Hematopoietic multipotent progenitor cell (in vitro differentiated cells): ENCODE data around the gene PTPRM. TPM values are rescaled to one million over a fixed set of nuclear protein-coding genes. Genes with fewer than 3 reads are reported as not detected.
"Not testable (repeated sequence)": the region's sequence is repeated elsewhere in the genome, so short reads cannot be mapped to it uniquely, and the experiment has no call there.

ENCODE experiments used
- DNase-seq, 3 donors: peaks; one replicate each; pipeline ENCODE4 v3.0.0-alpha.2; 2011 to 2015; ENCODE audit warnings: low read depth in 2 of 3, low spot score in 2 of 3
- total RNA-seq: library from RNA; depleted of rRNA; stranded (reverse); fragments of >200 nt; gene quantifications from one replicate; pipeline ENCODE4 v1.2.3, GENCODE V29; 2012

PTPRM gene
- total RNA-seq, 1 donor: 18.0 TPM

GRCh38 chr18:7721532-7721931 lies 154.4 kb downstream of the PTPRM start:
- no peak for DNase-seq

- DNase-seq: no peak
Observed at GRCh38 chr18:7722955-7723354, 155.8 kb downstream of the PTPRM start.

- no peak for DNase-seq
Observed at GRCh38 chr18:7723558-7723957, 156.4 kb downstream of the PTPRM start.

- DNase-seq: no peak
Observed at GRCh38 chr18:7725473-7725872, 158.4 kb downstream of the PTPRM start.

- DNase-seq: no peak
Observed at GRCh38 chr18:7725897-7726296, 158.8 kb downstream of the PTPRM start.

GRCh38 chr18:7726522-7726921 lies 159.4 kb downstream of the PTPRM start:
- no peak for DNase-seq

- no peak for DNase-seq
Observed at GRCh38 chr18:7727361-7728076, 160.4 kb downstream of the PTPRM start.

- DNase-seq: no peak
Observed at GRCh38 chr18:7728297-7728696, 161.2 kb downstream of the PTPRM start.

GRCh38 chr18:7729868-7730267 lies 162.8 kb downstream of the PTPRM start:
- no peak for DNase-seq

GRCh38 chr18:7730682-7731081 lies 163.6 kb downstream of the PTPRM start:
- DNase-seq: no peak

- no peak for DNase-seq
Observed at GRCh38 chr18:7733642-7734041, 166.5 kb downstream of the PTPRM start.

GRCh38 chr18:7735196-7735595 lies 168.1 kb downstream of the PTPRM start:
- no peak for DNase-seq

- DNase-seq: no peak
Observed at GRCh38 chr18:7735626-7736175, 168.6 kb downstream of the PTPRM start.

GRCh38 chr18:7736526-7736925 lies 169.4 kb downstream of the PTPRM start:
- DNase-seq: not testable (repeated sequence)

GRCh38 chr18:7737550-7737949 lies 170.4 kb downstream of the PTPRM start:
- no peak for DNase-seq

GRCh38 chr18:7740821-7741220 lies 173.7 kb downstream of the PTPRM start:
- DNase-seq: no peak

- no peak for DNase-seq
Observed at GRCh38 chr18:7741640-7742039, 174.5 kb downstream of the PTPRM start.

- no peak for DNase-seq
Observed at GRCh38 chr18:7742224-7742623, 175.1 kb downstream of the PTPRM start.

- no peak for DNase-seq
Observed at GRCh38 chr18:7743256-7743655, 176.1 kb downstream of the PTPRM start.

GRCh38 chr18:7746106-7746505 lies 179.0 kb downstream of the PTPRM start:
- no peak for DNase-seq

- DNase-seq: peak in 2 of 3 donors; percentile 3 to 10
Observed at GRCh38 chr18:7748251-7749007, 181.3 kb downstream of the PTPRM start.

GRCh38 chr18:7749008-7749405 lies 181.9 kb downstream of the PTPRM start:
- no peak for DNase-seq
